Bronchial epithelial cell (primary cell): ENCODE data around the gene TNRC6B. TPM values are rescaled to one million over a fixed set of nuclear protein-coding genes. Genes with fewer than 3 reads are reported as not detected.
"Not testable (repeated sequence)": the region's sequence is repeated elsewhere in the genome, so short reads cannot be mapped to it uniquely, and the experiment has no call there.

Experiments used
- DNase-seq: peaks from one replicate; pipeline ENCODE4 v3.0.0-alpha.2; 2010; ENCODE audit warnings: low read depth
- FAIRE-seq: peaks from 2 replicates; lab custom pipeline; 2011; peaks lifted over from hg19 to GRCh38; lab: Jason Lieb, UNC
- H3K27me3 ChIP-seq: 2 replicates; pipeline ENCODE4 v1.5.1; 2011; ENCODE audit warnings: low read length; ENCODE audit not compliant: control insufficient read depth, insufficient read depth
- H3K36me3 ChIP-seq: 2 replicates; pipeline ENCODE4 v1.5.1; 2011; ENCODE audit warnings: low read length; ENCODE audit not compliant: control insufficient read depth, insufficient read depth
- H3K4me3 ChIP-seq: 2 replicates; pipeline ENCODE4 v1.5.1; 2011; ENCODE audit warnings: mild to moderate bottlenecking, low read depth, low read length, control low read depth
- total RNA-seq: library from RNA; depleted of rRNA; stranded (reverse); fragments of >200 nt; gene quantifications from 2 replicates; pipeline ENCODE4 v1.2.1, GENCODE V29; 2014
- TF ChIP-seq, protein P1 (sequence below): IDR thresholded peaks from 2 replicates; pipeline ENCODE4 v1.5.1; 2011; ENCODE audit warnings: mild to moderate bottlenecking, moderate library complexity, low read length, control low read depth, inconsistent platforms; ENCODE audit not compliant: insufficient read depth, severe bottlenecking

Gene TNRC6B
- total RNA-seq, 1 donor from 2014 or later, result 8.4 TPM

DNA sequence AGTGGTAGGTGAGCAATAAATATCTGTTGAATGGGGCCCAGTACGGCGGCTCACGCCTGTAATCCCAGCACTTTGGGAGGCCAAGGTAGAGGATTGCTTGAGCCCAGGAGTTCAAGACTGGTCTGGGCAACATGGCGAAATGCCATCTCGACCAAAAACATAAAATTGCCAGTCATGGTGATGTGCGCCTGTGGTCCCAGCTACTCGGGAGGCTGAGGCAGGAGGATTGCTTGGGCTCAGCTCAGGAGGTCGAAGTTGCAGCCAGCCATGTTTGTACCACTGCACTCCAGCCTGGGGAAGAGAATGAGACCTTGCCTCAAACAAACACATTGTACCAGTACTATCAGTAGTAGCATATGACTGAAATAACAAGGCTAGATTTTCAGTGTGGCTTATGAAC, 196.8 kb downstream of the TNRC6B start:
- TF ChIP-seq, protein P1, sequence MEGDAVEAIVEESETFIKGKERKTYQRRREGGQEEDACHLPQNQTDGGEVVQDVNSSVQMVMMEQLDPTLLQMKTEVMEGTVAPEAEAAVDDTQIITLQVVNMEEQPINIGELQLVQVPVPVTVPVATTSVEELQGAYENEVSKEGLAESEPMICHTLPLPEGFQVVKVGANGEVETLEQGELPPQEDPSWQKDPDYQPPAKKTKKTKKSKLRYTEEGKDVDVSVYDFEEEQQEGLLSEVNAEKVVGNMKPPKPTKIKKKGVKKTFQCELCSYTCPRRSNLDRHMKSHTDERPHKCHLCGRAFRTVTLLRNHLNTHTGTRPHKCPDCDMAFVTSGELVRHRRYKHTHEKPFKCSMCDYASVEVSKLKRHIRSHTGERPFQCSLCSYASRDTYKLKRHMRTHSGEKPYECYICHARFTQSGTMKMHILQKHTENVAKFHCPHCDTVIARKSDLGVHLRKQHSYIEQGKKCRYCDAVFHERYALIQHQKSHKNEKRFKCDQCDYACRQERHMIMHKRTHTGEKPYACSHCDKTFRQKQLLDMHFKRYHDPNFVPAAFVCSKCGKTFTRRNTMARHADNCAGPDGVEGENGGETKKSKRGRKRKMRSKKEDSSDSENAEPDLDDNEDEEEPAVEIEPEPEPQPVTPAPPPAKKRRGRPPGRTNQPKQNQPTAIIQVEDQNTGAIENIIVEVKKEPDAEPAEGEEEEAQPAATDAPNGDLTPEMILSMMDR, result no peak
- no peak overlapping the region for H3K4me3 ChIP-seq
- peaks cover 1% of the 10 kb centered on the region for H3K36me3 ChIP-seq
- H3K27me3 ChIP-seq, result no peaks in the 10 kb centered on the region
- FAIRE-seq (no peak), DNase-seq (no peak)

DNA sequence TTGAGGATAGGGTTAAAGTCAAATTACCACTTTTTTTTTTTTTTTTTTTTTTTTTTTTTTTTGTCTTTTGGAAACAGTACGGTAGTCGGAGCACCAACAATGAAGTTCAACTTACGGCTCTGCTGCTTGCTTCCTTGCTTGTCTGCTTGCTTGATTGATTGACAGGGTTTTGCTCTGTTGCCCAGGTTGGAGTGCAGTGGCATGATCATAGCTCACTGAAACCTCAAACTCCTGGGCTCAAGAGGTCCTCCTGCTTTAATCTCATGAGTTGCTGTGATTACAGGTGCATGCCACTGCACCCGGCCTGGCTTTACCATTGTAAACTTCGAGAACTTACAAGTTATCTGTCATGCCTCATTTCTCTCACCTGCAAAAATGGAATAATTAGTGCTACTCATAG, 198.4 kb downstream of the TNRC6B start:
- H3K36me3 ChIP-seq, result peaks cover 1% of the 10 kb centered on the region
- FAIRE-seq (no peak), DNase-seq (no peak)

GRCh38 chr22:40377931-40378330, 200.2 kb downstream of the TNRC6B start:
- TF ChIP-seq, protein P1, result no peak
- Histone ChIP-seq H3K4me3 (no peak overlapping the region), H3K27me3 (no peaks in the 10 kb centered on the region), H3K36me3 (peaks cover 1% of the 10 kb centered on the region)
- DNase-seq, result peak; percentile 83
- peak; percentile 75 for FAIRE-seq

More for the DNA sequence above, 198.4 kb downstream of the TNRC6B start:
- TF ChIP-seq, protein P1, result no peak
- Histone ChIP-seq H3K27me3 (no peaks in the 10 kb centered on the region), H3K4me3 (no peak overlapping the region)

GRCh38 chr22:40378448-40378847, 200.7 kb downstream of the TNRC6B start:
- not testable (repeated sequence) for H3K4me3 ChIP-seq, H3K36me3 ChIP-seq, DNase-seq, FAIRE-seq, H3K27me3 ChIP-seq

DNA sequence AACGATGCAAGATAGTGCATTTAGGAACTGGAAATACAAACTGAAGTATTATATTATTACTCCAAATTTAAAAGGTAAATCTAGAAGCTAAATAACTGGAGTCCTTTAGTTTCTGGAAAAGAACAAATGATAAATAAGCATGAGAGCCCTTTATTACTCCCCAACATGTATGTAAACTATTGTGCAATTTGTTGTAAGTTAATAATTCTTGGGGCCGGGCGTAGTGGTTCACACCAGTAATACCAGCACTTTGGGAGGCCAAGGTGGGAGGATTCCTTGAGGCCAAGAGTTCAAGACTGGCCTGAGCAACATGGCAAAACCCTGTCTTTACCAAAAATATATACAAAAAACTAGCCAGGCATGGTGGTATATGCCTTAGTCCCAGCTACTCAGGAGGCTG, 203.7 kb downstream of the TNRC6B start:
- DNase-seq (no peak), FAIRE-seq (no peak)
- H3K27me3 ChIP-seq, result no peaks in the 10 kb centered on the region
- no peaks in the 10 kb centered on the region for H3K36me3 ChIP-seq
- no peak overlapping the region for H3K4me3 ChIP-seq
- TF ChIP-seq, protein P1, result no peak

- TF ChIP-seq, protein P1, result no peak
- Histone ChIP-seq H3K36me3 (no peaks in the 10 kb centered on the region), H3K27me3 (no peaks in the 10 kb centered on the region), H3K4me3 (no peak overlapping the region)
- no peak for FAIRE-seq
- DNase-seq, result no peak
These were observed 206.2 kb downstream of the TNRC6B start for GRCh38 chr22:40383905-40384304.
